GM18867 (cell line): ENCODE measurements around the gene PRKCA.
"Not testable (repeated sequence)": the region's sequence is repeated elsewhere in the genome, so short reads cannot be mapped to it uniquely, and the experiment has no call there.

Experiments
- ATAC-seq: cut with Tn5 transposase; IDR thresholded peaks from one replicate; pipeline ENCODE4 v1.9.1; 2021; ENCODE audit warnings: mild to moderate bottlenecking, moderate library complexity; ENCODE audit not compliant: unreplicated experiment

The PRKCA gene

GRCh38 chr17:66701462-66701861 lies 399.0 kb downstream of the PRKCA start:
- no peak for ATAC-seq

DNA sequence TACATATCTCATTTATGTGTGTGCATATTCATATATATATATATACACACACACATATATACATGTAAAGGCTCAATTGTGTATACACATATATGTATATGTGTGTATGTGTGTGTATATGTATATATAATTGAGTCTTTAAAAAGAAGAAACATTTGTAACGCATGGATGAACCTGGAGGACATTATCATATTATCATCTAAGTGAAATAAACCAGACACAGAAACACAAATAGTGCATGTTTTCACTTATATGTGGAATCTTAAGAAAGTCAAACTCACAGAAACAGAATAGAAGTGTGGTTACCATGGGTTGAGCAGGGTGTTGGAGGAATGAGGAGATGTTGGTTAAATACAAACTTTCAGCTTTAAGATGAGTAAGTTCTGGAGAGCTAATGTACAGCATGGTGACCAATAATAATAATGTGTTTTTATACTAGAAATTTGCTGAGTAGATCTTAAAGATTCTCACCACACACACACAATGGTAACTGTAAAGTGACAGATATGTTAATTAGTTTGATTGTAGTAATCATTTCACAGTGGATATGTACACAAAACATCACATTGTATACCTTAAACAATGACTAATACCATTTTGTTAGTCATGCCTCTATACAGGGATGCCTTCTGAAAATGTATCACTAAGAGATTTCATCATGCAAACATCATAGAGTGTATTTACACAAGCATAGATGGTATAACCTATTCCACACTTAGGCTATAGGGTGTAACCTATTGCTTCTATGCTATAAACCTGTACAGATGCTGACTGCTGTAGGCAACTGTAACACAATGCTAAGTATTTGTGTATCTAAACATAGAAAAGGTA lies 399.9 kb downstream of the PRKCA start:
- ATAC-seq = no peak

DNA sequence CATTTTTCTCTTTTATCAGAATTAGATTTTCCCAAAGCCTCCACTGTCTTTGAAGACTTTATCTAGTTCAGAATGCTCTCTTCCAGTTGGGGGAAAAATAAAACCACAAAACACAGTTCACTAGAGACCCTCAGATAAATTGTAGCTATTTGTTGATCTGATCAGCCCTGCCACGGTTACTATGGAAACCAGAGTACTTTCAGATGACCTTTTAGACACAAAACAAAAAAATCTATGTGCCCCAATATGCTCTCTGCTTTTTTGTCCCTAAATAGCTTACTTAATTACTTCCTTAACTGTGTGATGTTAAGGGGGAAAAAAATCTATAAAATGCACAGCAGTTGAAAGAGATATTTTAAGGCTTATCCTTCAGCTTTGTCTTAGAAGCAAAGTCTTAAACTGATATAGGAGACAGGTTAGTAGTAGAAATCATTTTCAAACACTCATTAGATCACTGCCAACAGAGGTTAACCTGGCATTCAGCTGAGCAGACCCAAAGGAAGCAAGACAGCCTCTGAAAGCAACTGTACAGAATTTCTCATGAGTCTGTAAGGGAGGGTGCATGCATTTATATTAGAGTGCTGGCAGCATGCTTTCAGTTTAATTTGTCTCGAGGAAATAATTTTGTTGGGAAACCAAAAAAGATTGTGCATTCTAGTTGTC lies 402.6 kb downstream of the PRKCA start:
- no peak for ATAC-seq

DNA sequence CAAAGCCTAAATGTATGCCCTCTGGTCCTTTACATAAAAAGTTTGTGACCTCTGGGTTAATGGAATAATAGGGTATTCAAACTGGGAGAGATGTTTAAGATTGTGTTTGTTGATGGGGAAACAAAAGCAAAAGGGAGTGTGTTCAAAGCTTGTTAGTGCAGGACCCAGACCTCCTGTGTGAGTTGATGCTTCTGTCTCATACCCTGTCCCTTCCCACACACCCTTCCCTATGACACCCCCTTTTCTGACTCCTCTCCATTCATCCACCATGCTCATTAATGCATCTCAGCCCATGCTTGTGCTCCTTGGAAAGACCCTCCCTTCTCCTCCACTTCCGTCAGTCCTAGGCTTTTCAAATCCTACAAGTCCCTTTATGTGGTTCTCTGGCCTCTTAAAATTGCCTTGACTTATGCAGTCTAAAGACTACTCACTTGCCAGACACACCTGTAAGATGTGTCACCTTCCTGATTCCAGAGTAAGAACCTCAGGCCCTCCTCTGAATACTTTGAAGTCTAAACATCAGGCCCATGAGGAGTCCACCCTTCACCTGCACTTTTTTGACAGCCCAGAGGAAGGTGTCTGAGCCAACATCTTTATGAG lies 404.5 kb downstream of the PRKCA start:
- ATAC-seq = no peak

GRCh38 chr17:66711401-66711800 lies 409.0 kb downstream of the PRKCA start:
- no peak for ATAC-seq

- no peak for ATAC-seq
Measured at GRCh38 chr17:66711881-66712321, 409.5 kb downstream of the PRKCA start.

DNA sequence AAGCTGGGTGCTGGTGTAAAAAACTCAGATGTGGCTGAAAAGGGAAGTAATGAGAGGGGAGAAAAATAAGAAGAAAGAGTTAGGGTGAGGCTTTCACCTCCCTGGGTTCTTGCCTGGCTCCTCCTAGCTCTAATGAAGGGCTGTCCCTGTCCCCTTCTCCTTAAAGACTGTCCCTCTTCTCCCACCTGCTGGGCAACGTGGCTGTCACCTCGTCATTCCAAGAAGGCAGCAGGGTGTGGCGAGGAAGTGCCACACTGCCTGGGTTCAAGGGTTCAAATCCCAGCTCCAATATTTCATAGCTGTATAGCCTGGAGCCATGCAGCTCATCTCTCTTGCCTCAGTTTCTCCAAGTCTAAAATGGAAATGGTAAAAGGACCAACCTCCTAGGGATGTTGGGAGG lies 410.0 kb downstream of the PRKCA start:
- no peak for ATAC-seq

DNA sequence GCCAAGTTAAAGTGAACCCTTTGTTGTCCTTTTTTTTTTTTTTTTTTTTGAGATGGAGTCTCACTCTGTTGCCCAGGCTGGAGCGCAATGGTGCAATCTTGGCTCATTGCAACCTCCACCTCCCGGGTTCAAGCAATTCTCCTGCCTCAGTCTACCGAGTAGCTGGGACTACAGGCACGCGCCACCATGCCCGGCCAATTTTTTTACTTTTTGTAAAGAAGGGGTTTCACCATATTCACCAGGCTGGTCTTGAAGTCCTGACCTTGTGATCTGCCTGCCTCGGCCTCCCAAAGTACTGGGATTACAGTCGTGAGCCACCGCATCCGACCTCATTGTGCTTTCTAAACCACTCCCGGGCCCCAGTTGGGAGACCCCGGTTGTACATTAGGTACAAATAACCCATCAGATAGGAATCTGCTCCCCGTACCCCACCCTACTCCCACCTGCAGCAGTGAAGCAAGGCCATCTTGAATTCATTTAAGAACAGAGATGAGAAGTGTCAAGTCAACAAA lies 410.7 kb downstream of the PRKCA start:
- not testable (repeated sequence) for ATAC-seq

GRCh38 chr17:66713533-66714042 lies 411.2 kb downstream of the PRKCA start:
- ATAC-seq = peak; percentile 83

- no peak for ATAC-seq
Measured at GRCh38 chr17:66714046-66715023, 411.9 kb downstream of the PRKCA start.

- no peak for ATAC-seq
Measured at GRCh38 chr17:66715076-66715675, 412.8 kb downstream of the PRKCA start.

GRCh38 chr17:66715745-66716156 lies 413.3 kb downstream of the PRKCA start:
- no peak for ATAC-seq

DNA sequence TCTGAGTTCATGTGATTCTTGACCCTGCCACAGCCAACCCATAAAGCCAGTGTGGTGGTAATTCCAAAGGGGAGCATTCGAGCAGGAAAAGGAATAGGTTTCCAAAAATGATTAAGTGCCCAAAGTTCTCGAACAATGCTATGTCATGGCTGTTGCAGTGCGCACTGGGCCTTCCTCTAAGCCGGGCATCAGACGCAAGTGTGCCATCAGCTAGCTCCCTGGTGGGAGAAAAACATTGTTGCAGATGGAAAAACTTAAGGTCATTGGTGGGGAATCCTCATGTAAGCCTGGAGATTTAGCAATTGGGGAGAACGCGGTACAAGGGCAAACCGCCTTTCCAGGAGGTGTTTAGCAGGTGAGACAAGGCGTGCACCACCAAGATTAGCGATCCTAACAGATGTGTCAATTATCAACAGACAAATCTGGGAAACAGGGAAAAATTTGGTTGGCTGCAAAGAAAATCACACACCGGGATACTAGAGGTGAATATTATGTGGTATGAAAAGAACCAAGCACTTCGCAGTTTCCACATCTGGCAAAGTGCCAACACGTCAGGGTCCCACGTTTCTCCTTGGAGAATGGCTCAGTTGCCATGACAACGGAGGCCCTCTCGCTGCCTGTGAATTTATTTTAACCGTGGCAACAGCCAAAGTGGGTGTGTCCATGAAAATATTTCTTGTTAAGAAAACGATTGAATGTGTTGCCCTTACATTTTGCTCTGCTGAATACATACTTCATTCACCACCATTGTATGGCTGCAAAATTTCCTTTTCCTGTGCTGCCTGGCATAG lies 414.0 kb downstream of the PRKCA start:
- ATAC-seq = no peak

- ATAC-seq = peak; percentile 52
Measured at GRCh38 chr17:66717641-66718058, 415.2 kb downstream of the PRKCA start.

DNA sequence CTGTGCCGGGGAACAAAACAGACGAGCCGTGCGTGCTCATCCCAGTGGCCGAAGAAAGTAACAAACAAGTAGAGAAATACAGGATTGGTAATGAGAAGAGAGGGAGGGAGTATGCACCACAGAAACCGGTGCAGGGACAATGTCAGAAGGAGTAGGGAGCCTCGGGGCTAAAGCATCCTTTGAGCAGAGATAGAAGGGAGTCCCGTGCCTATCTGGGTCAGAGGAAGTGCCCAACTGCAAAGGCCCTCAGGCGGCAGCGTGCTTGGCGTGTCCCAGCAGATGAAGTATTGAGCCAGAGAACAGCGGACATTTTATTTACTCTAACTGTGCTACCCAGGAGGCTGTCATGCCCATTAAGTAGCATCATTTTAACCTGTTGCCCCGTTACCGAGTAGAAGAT lies 417.6 kb downstream of the PRKCA start:
- ATAC-seq = no peak

DNA sequence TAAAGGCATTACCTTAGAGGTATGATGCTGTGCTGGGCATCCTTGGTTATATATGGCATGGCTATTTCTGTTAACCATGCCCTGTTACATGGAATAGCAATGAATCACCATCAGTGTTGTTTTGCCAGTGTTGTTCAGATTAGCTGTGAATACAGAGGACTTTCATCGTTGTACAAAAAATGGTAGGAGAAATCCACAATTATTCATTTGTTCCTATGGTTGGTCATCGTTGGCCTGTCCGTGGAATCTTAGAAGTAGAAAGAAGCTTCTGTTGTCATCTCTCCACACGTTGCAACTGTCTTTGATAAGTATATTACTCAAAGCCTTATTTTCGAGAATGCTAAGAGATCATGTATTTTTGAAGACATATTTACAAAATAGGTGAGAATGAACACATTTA lies 418.2 kb downstream of the PRKCA start:
- no peak for ATAC-seq

- ATAC-seq = no peak
Measured at GRCh38 chr17:66722341-66722740, 419.9 kb downstream of the PRKCA start.

GRCh38 chr17:66724581-66725341 lies 422.3 kb downstream of the PRKCA start:
- no peak for ATAC-seq
